ENCODE data around the gene TEKTIP1. TPM values are rescaled to one million over a fixed set of nuclear protein-coding genes. Genes with fewer than 3 reads are reported as not detected.
"Not testable (repeated sequence)": the region's sequence is repeated elsewhere in the genome, so short reads cannot be mapped to it uniquely, and the experiment has no call there.

The TEKTIP1 gene
- total RNA-seq, 1 donor from 2014 or later, result 0.41 TPM

DNA sequence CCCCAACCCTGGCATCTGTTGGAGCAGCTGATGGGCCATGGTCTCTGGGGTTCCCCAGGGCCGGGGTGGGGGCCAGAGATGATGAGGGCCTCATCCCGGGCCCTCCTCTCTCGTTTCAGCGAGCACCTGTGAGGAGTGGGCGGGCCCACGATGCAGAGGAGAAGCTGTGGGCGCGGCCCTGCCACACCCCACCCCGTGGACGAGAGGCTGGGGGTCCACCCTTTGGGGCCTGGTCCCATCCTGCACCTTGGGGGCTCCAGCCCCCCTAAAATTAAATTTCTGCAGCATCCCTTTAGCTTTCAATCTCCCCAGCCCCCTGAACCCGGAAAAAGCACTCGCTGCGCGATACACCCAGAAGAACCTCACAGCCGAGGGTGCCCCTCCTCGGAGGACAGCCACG, 39.4 kb downstream of the TEKTIP1 start:
- FAIRE-seq (no peak), DNase-seq (ENCODE audit: low spot score in 2 of 2) (no peak)

DNA sequence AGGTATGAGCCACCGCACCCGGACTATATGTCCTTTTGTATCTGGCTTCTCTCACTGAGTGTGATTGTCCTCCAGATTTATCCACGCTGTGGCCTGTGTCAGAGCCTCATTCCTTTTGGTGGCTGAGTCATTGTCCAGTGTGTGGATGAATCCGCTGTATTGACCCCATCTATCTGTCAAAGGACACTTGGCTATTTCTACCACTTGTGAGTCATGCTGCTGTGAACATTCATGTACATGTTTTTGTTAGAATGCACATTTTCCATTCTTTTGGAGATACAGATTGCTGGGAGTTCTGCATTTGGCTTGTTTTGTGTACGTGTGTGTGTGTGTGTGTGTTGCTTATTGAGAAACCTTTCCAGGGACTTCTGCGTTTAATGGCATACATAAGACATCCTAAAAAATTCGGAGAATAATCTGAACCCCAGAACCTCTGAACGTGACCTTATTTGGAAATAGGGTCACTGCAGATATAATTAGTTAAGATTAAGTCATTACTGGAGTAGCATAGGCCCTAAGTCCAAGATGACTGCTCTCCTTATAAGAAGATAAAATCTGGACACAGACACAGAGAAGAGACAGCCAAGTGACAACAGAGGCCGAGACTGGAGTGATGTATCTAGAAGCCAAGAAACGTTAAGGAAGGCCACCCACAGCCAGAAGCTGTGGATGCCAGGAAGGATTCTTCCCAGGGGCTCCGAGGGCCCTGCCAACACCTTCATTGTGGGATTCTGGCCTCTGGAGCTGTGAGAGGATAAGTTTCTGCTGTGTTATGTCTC, 41.4 kb downstream of the TEKTIP1 start:
- FAIRE-seq, result no peak
- DNase-seq (ENCODE audit: low spot score in 2 of 2), result no peak

DNA sequence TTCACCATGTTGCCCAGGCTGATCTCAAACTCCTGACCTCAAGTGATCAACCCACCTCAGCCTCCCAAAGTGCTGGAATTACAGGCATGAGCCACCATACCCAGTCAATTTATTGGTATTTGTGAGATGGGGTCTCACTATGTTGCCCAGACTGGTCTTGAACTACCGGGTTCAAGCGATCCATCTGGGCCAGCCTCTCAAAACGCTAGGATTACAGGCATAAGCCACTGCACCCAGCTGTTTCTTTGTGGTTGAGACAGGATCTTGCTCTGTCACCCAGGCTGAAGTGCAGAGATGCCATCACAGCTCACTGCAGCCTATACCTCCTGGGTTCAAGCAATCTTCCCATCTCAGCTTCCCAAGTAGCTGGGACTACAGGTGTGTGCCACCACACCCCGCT, 42.8 kb downstream of the TEKTIP1 start:
- not testable (repeated sequence) for FAIRE-seq; DNase-seq (ENCODE audit: low spot score in 2 of 2)

DNA sequence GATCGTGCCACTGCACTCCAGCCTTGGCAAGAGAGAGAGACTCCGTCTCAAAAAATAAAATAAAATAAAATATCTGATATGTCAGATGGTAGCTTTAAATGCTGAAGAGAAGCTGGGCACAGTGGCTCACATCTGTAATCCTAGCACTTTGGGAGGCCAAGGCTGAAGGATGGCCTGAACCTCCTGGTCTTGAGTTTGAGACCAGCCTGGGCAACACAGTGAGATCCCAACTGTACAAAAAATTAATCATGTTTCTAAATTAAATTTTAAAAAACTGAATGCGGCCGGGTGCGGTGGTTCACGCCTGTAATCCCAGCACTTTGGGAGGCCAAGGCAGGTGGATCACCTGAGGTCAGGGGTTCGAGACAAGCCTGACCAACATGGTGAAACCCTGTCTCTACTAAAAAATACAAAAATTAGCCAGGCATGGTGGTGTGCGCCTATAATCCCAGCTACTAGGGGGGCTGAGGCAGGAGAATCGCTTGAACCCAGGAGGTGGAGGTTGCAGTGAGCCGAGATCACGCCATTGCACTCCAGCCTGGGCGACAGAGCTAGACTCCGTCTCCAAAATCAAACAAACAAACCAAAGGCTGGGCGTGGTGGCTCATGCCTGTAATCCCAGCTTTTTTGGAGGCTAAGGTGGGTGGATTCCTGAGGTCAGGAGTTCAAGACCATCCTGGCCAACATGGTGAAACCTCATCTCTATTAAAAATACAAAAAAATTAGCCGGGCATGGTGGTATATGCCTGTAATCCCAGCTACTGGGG, 45.2 kb downstream of the TEKTIP1 start:
- not testable (repeated sequence) for DNase-seq (ENCODE audit: low spot score in 2 of 2); FAIRE-seq

DNA sequence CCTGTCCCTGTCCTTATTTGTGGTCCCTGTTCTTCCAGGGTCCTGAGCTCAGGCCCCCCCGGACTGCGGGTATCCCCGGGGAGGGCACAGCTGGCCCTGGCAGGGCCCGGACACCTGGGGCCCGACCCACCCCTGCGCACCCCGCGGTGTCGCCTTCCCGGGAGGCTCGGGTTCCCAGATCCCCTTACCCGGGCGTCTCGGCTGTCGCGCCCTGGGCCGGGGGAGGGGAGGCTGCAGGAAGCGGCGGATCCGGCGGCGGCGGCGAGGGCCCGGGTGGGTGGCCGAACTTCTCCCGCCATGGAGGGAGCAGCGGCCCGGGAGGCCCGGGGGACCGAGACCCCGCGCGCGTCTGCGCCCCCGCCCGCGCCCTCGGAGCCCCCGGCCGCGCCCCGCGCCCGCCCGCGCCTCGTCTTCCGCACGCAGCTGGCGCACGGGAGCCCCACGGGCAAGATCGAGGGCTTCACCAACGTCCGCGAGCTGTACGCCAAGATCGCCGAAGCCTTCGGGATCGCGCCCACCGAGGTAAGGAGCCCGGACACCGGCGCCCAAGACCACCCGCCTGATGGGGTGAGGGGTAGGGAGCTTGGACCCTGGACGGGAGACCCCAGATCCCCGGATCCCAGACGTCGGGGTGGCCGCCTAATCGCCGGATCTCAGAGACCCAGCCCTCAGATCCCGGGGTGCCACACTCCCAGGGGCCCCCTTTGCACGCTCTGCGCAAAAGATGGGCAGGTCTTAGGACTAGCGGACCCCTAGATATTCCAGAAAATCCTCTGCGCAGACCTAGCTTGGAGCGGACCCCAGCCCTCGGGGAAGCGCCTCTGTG, 46.5 kb downstream of the TEKTIP1 start, which contains the start of gene GIPC3:
TSS of gene GIPC3 (plus strand) at position 178 of the 826 bp plus-strand sequence. CDS start at position 298, 120 bp downstream.
- DNase-seq (ENCODE audit: low spot score in 2 of 2) (no peak), FAIRE-seq (no peak)

DNA sequence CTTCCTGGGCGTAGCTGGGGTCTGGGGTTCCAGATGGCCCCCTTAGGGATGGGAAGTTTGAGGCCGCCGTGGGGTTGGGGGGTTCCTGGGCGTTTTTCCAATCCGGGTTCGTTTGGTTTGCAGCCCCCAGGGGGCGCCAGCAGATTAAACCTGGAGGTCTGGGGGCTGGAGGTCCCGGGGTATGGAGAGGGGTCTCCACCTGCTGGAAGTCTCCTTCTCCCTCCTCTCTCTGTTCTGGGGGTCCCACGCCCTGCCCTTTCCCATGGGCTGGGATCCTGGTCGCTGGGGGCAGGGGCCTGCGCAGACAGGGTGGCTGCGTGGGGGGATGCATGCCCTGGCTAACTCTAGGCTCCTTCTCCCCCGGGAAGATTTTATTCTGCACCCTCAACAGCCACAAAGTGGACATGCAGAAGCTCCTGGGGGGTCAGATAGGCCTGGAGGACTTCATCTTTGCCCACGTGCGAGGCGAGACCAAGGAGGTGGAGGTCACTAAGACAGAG, 47.2 kb downstream of the TEKTIP1 start:
- FAIRE-seq, result no peak
- no peak for DNase-seq (ENCODE audit: low spot score in 2 of 2)

DNA sequence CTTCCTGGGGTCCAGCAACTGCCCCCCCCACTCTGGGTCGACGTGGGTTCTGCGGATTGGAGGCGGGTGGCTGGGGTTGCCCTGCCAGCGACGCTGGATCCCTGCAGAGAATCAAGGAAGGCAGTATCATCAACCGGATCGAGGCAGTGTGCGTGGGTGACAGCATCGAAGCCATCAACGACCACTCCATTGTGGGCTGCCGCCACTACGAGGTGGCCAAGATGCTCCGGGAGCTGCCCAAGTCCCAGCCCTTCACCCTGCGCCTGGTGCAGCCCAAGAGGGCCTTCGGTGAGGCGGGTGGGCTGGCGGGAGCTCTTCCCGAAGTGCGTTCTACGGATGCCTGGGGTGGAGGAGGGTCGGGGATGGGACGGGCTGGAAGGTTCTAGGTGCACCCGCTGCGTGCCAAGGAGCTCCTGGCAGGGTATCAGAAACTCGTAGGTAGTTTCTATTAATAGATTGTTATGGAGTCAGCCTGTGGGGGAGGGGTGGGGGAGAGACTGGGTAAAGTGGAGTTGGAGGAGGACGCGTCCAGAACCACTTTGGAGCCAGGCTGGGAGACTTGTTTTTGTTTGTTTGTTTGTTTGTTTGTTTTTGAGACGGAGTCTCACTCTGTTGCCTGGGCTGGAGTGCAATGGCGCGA, 47.9 kb downstream of the TEKTIP1 start:
- DNase-seq (ENCODE audit: low spot score in 2 of 2) (no peak), FAIRE-seq (no peak)

DNA sequence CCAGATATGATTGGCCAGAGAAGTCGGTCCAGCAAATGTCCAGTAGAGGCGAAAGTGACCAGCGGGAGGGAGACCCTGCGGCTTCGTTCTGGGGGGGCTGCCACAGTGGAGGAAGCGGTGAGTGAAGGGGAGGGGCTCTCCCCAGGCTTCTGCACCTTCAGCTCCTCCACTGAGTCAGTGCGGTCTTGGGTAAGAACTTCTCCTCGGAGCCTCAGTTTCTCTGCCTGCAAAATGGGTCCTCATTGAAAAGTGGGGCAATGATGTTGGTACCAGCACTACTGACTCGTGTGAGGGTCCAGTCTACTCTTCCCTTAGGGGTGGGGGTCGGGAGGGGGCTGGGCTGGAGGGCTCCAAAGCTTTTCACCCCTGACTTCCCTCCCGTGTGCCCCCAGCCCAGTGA, 50.5 kb downstream of the TEKTIP1 start:
- DNase-seq (ENCODE audit: low spot score in 2 of 2) (no peak), FAIRE-seq (no peak)

DNA sequence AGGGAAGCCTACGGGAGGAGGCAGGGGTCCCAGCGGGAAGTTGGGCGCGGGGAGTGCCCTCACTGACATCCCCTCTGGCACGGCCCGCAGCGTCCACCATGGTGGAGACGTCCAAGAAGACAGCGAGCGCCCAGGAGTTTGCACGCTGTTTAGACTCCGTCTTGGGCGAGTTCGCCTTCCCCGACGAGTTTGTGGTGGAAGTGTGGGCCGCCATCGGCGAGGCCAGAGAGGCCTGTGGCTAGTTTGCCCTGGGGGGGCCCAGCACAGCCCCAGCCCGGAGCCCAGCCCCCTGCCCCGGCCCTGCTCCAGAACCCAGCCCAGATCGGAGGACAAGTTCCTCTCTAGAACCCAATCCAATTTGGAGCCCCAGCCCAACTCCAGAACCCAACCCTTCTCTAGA, 51.0 kb downstream of the TEKTIP1 start:
- DNase-seq (ENCODE audit: low spot score in 2 of 2) (no peak), FAIRE-seq (no peak)

DNA sequence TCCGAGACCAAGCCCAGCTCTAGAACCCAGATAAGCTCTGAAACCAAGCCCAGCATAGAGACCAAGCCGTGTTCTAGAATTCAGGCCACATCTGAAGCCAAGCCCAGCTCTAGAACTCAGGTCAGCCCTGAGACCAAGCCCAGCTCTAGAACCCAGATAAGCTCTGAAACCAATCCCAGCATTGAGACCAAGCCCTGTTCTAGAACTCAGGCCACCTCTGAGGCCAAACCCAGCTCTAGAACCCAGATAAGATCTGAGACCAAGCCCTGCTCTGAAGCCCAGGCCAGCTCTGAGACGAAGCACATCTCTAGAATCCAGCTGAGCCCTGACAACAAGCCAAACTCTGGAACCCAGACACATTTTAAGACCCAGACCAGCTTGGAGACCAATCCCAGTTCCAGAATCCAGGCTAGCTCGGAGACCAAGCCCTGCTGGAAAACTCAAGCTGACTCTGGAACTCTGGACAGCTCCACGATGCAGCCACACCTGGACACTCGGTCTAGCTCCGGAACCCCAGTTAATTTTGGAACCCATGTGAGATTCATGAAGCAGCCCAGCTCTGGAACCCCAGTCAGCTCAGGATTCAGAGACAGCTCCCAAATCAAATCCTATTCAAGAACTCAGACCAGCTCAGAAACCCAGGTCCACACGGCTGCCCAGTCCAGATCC, 52.2 kb downstream of the TEKTIP1 start:
- no peak for FAIRE-seq
- DNase-seq (ENCODE audit: low spot score in 2 of 2), result no peak

DNA sequence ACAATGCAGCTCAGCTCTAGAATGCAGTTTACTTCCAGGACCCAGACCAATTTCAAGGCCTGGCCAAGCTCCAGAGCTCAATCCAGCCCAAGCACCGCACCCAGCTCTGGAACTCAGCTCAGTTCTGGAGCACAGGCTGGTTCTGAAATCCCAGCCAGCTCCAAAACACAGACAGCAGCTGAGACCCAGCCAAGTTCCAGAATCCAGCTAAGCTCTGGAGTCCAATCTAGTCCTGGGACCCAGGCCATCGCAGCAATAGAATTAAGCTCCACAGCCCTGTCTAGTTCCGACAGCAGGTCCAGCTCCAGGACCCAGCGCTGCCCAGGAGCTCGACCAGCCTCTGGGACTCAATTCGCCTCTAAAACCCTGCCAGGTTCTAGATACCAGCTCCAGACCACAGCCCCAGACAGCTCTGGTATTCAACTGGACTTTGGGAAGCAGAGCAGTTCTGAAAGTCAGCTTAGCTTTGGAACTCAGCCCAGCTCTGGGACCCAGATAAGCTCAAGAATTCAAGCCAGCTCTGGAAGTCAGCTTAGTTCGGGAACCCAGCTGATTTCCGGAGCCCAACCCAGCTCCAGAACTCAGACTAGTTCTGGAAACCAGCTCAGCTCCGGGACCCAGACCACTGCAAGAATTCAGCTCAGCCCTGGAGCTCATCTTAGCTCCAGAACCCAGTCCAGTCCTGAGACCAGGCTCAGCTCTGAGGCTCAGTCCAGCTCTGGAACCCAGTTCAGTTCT, 53.1 kb downstream of the TEKTIP1 start:
- FAIRE-seq, result no peak
- DNase-seq (ENCODE audit: low spot score in 2 of 2), result no peak

DNA sequence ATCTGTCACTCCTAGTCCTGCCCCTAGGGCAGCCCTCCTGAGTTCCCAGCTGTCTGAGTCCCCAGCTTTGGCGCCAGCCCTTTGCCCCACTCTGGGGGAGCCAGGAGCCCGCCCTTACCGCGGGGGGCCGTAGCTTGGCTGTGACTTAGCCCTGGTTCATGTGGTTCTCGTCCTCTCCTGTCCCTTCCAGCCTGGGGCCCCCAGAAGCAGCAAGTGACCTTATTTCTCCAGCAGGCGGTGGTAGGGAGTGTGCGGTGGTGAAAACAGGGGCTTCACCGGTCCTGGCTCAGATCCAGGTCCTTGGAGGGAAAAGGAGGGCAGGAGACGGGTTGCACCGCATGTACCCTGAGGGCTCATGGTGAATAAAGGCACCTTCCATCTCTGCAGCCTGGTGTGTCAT, 54.2 kb downstream of the TEKTIP1 start:
- DNase-seq (ENCODE audit: low spot score in 2 of 2), result no peak
- FAIRE-seq, result no peak

Small RNA genes lying within 50 kb of the gene (small RNA-seq; reads per million reads assigned to genes)
- gene AC005786.1 (not detected), gene RF00212 (not detected)

Other genes with a start within 250 kb of the TEKTIP1 start
- gene NFIC, start 172.6 kb upstream of the TEKTIP1 start, total RNA-seq, result 1.2 TPM
- not detected for gene SMIM24, start 58.6 kb upstream of the TEKTIP1 start, total RNA-seq
- not detected for gene SMIM44, start 55.7 kb upstream of the TEKTIP1 start, total RNA-seq
- gene DOHH, start 38.5 kb upstream of the TEKTIP1 start, total RNA-seq, result 11.8 TPM
- 31.0 TPM for gene FZR1, start 32.9 kb upstream of the TEKTIP1 start, total RNA-seq
- gene MFSD12, start 18.4 kb downstream of the TEKTIP1 start, total RNA-seq, result 35.9 TPM
- 13.9 TPM for gene HMG20B, start 33.8 kb downstream of the TEKTIP1 start, total RNA-seq
- gene GIPC3, start 46.3 kb downstream of the TEKTIP1 start, total RNA-seq, result under 0.01 TPM
- gene TBXA2R, start 67.7 kb downstream of the TEKTIP1 start, total RNA-seq, result 0.41 TPM
- gene CACTIN, start 87.6 kb downstream of the TEKTIP1 start, total RNA-seq, result 21.6 TPM
- 15.1 TPM for gene PIP5K1C, start 161.3 kb downstream of the TEKTIP1 start, total RNA-seq
- not detected for gene TJP3, start 169.2 kb downstream of the TEKTIP1 start, total RNA-seq
- 12.6 TPM for gene APBA3, start 222.5 kb downstream of the TEKTIP1 start, total RNA-seq
- 21.6 TPM for gene MRPL54, start 223.5 kb downstream of the TEKTIP1 start, total RNA-seq
- under 0.01 TPM for gene RAX2, start 233.1 kb downstream of the TEKTIP1 start, total RNA-seq
- gene MATK, start 247.2 kb downstream of the TEKTIP1 start, total RNA-seq, result 15.5 TPM